Measurements from ENCODE around the gene BNIP1. TPM values are rescaled to one million over a fixed set of nuclear protein-coding genes. Genes with fewer than 3 reads are reported as not detected.

Gene BNIP1
- total RNA-seq, 1 experiment from 2014 or later: 12.3 TPM

DNA sequence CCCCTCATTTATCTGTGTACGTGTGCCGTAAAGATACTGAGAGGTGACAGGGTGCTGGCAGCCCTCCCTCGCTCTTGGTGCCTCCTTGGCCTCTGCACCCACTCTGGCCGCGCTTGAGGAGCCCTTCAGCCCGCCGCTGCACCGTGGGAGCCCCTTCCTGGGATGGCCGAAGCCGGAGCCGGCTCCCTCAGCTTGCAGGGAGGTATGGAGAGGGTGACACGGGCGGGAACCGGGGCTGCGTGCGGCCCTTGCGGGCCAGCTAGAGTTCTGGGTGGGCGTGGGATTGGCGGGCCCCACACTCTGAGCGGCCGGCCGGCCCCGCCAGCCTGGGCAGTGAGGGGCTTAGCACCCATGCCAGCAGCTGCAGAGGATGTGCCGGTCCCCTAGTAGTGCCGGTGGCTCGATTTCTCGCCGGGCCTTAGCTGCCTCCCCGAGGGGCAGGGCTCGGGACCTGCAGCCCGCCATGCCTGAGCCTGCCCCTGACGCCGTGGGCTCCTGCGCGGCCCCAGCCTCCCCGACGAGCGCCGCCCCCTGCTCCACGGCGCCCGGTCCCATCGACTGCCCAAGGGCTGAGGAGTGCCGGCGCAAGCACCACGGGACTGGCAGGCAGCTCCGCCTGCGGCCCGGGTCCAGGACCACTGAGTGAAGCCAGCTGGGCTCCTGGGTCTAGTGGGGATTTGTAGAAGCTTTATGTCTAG, 69.1 kb downstream of the BNIP1 start:
- POLR2A ChIA-PET: interaction anchor here (0.6 kb wide), 1 partner anchor 934 kb away, joined by 6 read pairs; no protein-coding TSS in a partner anchor
- no peak for DNase-seq (ENCODE audit: low read depth, low spot score)
- no peak overlapping the region for H3K4me3 ChIP-seq (ENCODE audit: low read depth in 2 of 2, low read length in 2 of 2)
- TF ChIP-seq, protein P1, sequence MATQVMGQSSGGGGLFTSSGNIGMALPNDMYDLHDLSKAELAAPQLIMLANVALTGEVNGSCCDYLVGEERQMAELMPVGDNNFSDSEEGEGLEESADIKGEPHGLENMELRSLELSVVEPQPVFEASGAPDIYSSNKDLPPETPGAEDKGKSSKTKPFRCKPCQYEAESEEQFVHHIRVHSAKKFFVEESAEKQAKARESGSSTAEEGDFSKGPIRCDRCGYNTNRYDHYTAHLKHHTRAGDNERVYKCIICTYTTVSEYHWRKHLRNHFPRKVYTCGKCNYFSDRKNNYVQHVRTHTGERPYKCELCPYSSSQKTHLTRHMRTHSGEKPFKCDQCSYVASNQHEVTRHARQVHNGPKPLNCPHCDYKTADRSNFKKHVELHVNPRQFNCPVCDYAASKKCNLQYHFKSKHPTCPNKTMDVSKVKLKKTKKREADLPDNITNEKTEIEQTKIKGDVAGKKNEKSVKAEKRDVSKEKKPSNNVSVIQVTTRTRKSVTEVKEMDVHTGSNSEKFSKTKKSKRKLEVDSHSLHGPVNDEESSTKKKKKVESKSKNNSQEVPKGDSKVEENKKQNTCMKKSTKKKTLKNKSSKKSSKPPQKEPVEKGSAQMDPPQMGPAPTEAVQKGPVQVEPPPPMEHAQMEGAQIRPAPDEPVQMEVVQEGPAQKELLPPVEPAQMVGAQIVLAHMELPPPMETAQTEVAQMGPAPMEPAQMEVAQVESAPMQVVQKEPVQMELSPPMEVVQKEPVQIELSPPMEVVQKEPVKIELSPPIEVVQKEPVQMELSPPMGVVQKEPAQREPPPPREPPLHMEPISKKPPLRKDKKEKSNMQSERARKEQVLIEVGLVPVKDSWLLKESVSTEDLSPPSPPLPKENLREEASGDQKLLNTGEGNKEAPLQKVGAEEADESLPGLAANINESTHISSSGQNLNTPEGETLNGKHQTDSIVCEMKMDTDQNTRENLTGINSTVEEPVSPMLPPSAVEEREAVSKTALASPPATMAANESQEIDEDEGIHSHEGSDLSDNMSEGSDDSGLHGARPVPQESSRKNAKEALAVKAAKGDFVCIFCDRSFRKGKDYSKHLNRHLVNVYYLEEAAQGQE (IDR thresholded peaks at IDR 0.05; ENCODE audit: insufficient read depth in 1 of 2, low read depth in 2 of 2, low read length in 1 of 2): no peak
- TF ChIP-seq CTCF (IDR thresholded peaks at IDR 0.05) (no peak), SIN3A (IDR thresholded peaks at IDR 0.05; ENCODE audit: borderline replicate concordance, insufficient read depth, low read depth, low read length) (no peak), TCF7L2 (IDR thresholded peaks at IDR 0.05; ENCODE audit: low read depth, low read length) (no peak), POLR2AphosphoS5 (IDR thresholded peaks at IDR 0.05; ENCODE audit: low read depth, low read length) (no peak)
- H3K9me3 ChIP-seq (ENCODE audit: control insufficient read depth, insufficient read depth, low read depth, low read length): no peaks in the 10 kb centered on the region
- no peak overlapping the region for H3K27ac ChIP-seq (ENCODE audit: low read length)
- no peaks in the 10 kb centered on the region for H3K36me3 ChIP-seq (ENCODE audit: control insufficient read depth, insufficient read depth, low read length)
- in situ Hi-C loops (cut with HindIII; ENCODE audit: low pct_unique_long_range_greater_than_20kb, low sequenced_read_pairs): no loop called here
- intact Hi-C loops (cut with micrococcal nuclease; ENCODE audit: unreplicated experiment): no loop called here
- no peaks in the 10 kb centered on the region for H3K4me1 ChIP-seq (ENCODE audit: control insufficient read depth, insufficient read depth, low read length)
- CTCF ChIA-PET: no interaction called here
- no peak for ATAC-seq
- no peaks in the 10 kb centered on the region for H3K27me3 ChIP-seq (ENCODE audit: control insufficient read depth, insufficient read depth, low read length)
- BruUV-seq (replicated peaks): no TSS peak

Other genes with a start within 250 kb of the BNIP1 start
- 49.8 TPM for gene RPL26L1, start 185.1 kb upstream of the BNIP1 start, total RNA-seq (2021; ENCODE audit: unreplicated experiment)
- 332 TPM for gene ATP6V0E1, start 160.8 kb upstream of the BNIP1 start, total RNA-seq (2021; ENCODE audit: unreplicated experiment)
- gene CREBRF, start 88.2 kb upstream of the BNIP1 start, total RNA-seq (2021; ENCODE audit: unreplicated experiment): 9.0 TPM
- gene NKX2-5, start 90.7 kb downstream of the BNIP1 start, total RNA-seq (2021; ENCODE audit: unreplicated experiment): not detected
- gene STC2, start 183.9 kb downstream of the BNIP1 start, total RNA-seq (2021; ENCODE audit: unreplicated experiment): 32.2 TPM

Data from Panc1 (cell line).